C4-2B (cell line): ENCODE measurements around the gene ITGAD.

ENCODE experiments used
- ZFX ChIP-seq: fragments of 450-650 bp; IDR thresholded peaks from 2 replicates; pipeline ENCODE4 v1.6.1; 2017
- TF ChIP-seq, protein P1 (sequence below): fragments of 450-650 bp; conservative IDR thresholded peaks from 2 replicates; pipeline ENCODE4 v1.5.1; 2017; ENCODE audit warnings: mild to moderate bottlenecking

DNA sequence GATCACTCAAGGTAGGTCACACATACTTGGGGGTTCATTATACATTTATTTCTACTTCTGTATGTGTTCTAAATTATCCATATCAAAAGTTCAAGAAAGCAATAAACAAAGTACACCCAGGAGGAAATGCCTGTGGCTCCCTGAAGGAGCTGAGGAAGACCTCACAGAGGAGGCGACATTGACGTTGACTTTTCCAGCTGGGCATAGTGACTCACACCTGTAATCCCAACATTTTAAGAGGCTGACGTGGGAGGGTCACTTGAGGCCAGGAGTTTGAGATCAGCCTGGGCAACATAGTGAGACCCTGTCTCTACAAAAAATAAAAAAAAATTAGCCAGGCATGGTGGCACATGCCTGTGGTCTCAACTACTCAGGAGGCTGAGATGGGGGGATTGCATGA is 16.3 kb downstream of the ITGAD start:
- TF ChIP-seq, protein P1, sequence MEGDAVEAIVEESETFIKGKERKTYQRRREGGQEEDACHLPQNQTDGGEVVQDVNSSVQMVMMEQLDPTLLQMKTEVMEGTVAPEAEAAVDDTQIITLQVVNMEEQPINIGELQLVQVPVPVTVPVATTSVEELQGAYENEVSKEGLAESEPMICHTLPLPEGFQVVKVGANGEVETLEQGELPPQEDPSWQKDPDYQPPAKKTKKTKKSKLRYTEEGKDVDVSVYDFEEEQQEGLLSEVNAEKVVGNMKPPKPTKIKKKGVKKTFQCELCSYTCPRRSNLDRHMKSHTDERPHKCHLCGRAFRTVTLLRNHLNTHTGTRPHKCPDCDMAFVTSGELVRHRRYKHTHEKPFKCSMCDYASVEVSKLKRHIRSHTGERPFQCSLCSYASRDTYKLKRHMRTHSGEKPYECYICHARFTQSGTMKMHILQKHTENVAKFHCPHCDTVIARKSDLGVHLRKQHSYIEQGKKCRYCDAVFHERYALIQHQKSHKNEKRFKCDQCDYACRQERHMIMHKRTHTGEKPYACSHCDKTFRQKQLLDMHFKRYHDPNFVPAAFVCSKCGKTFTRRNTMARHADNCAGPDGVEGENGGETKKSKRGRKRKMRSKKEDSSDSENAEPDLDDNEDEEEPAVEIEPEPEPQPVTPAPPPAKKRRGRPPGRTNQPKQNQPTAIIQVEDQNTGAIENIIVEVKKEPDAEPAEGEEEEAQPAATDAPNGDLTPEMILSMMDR: no peak
- TF ChIP-seq ZFX: no peak
